ENCODE data around the gene INTS1. TPM values are rescaled to one million over a fixed set of nuclear protein-coding genes. Genes with fewer than 3 reads are reported as not detected.

INTS1 gene
- total RNA-seq, 2 experiments from 2014 or later, result 91.0 to 91.5 TPM

DNA sequence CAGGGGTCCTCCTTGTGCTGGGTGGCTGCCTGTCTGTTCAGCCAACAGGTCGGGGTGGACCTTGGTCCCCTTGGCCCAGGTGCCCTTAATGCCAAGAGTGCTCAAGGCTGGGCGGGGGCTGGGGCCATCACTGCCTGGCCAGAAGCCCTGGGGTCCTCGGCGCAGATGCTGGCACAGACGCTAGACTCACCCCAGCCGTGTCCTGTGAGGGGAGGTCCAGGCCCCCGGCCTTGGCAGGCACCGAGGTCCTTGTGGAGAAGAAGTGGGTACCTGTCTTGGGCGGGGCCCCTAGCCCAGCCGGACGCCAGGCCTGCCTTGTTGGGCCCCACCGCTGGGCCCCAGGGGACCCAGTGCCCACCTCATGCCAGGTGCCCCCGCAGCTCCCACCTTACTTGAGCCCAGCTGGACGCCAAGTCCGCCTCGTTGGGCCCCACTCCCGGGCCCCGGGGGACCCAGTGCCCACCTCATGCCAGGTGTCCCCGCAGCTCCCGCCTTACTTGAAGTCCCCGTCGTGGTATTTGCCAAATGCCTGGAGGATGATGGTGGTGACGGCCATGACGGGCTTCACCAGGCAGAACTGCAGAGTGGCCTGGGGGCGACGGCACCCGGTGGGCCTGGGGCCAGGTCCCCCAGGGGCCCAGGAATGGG, 45.3 kb upstream of the INTS1 start:
- no peaks in the 10 kb centered on the region for H3K36me3 ChIP-seq (ENCODE audit: insufficient read depth, low read length)
- Mint-ChIP-seq H3K9me3 (no peaks in the 10 kb centered on the region), H3K27ac (peak overlapping the region; percentile 51), H3K36me3 (ENCODE audit: low read depth) (no peaks in the 10 kb centered on the region), H3K4me1 (ENCODE audit: low read depth) (no peaks in the 10 kb centered on the region), H3K27me3 (no peaks in the 10 kb centered on the region), H3K4me3 (no peak overlapping the region)
- ATAC-seq (ENCODE audit: poor library complexity), result no peak
- H3K27me3 ChIP-seq (ENCODE audit: control insufficient read depth in 1 of 2, insufficient read depth in 2 of 2, low read length in 2 of 2), result no peaks in the 10 kb centered on the region
- H3K4me3 ChIP-seq (ENCODE audit: low read length), result no peak overlapping the region
- CTCF ChIA-PET, result no interaction called here
- no peak for DNase-seq
- intact Hi-C loops (cut with DNase I, micrococcal nuclease), result loop anchor here in 1 of 2 experiments (5.0 kb wide), 1 partner anchor 42 kb away; no protein-coding TSS in a partner anchor
- POLR2A ChIA-PET, result no interaction called here
- TF ChIP-seq, protein P1, sequence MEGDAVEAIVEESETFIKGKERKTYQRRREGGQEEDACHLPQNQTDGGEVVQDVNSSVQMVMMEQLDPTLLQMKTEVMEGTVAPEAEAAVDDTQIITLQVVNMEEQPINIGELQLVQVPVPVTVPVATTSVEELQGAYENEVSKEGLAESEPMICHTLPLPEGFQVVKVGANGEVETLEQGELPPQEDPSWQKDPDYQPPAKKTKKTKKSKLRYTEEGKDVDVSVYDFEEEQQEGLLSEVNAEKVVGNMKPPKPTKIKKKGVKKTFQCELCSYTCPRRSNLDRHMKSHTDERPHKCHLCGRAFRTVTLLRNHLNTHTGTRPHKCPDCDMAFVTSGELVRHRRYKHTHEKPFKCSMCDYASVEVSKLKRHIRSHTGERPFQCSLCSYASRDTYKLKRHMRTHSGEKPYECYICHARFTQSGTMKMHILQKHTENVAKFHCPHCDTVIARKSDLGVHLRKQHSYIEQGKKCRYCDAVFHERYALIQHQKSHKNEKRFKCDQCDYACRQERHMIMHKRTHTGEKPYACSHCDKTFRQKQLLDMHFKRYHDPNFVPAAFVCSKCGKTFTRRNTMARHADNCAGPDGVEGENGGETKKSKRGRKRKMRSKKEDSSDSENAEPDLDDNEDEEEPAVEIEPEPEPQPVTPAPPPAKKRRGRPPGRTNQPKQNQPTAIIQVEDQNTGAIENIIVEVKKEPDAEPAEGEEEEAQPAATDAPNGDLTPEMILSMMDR (IDR thresholded peaks at IDR 0.05), result no peak
- no peaks in the 10 kb centered on the region for H3K4me1 ChIP-seq (ENCODE audit: insufficient read depth, low read length)
- H3K27ac ChIP-seq (ENCODE audit: low read depth in 1 of 2, low read length in 2 of 2), result no peak overlapping the region
- H3K9me3 ChIP-seq (ENCODE audit: control insufficient read depth in 1 of 2, insufficient read depth in 1 of 2, low read length in 2 of 2), result no peaks in the 10 kb centered on the region

DNA sequence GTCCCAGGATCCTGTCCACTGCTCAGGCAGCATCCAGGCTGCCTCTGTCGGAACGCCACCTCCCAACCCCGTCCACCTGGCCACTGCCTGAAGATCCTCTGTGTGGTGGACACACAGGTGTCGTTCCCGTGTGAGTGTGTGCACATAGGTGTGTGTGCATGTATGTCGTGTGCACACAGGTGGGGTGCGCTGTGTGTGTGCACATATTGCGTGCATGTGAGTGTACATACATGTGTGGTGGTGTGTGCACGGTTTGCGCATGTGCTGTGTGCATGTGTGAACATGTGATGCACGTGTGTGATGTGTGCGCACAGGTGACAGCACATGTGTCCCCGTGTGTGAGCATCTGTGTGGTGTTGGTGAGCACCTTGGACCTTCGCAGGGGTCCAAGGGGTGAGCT, 44.8 kb upstream of the INTS1 start:
- POLR2A ChIA-PET, result no interaction called here

DNA sequence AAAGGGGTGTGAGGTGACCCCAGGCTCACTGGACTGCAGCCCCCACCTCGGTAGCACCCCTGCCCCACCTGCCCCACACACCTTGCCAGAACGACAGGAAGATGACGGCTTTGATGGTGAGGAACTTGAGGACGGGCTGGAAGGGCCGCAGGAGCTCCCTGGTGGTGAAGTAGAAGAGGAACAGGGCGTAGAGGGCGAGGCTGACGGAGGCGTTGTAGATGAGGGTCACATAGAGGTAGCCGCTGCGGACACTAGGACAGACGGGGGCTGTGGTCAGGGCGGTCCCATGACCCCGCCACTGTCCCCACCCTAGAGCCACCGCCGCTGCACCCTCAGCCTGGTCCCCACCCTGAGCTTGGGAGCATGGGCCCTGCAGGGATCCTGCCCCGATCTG, 44.2 kb upstream of the INTS1 start:
- CTCF ChIA-PET, result interaction anchor here (0.7 to 1.2 kb wide), 2 partner anchors 40 to 44 kb away, joined by 3 read pairs; partner anchors contain the start of gene INTS1

More for the DNA sequence above, 44.8 kb upstream of the INTS1 start:
- ATAC-seq (ENCODE audit: poor library complexity) (no peak), DNase-seq (no peak)
- Mint-ChIP-seq H3K36me3 (ENCODE audit: low read depth) (no peaks in the 10 kb centered on the region), H3K4me1 (ENCODE audit: low read depth) (no peaks in the 10 kb centered on the region), H3K9me3 (no peaks in the 10 kb centered on the region), H3K27me3 (no peaks in the 10 kb centered on the region), H3K4me3 (no peak overlapping the region), H3K27ac (peak overlapping the region; percentile 51)
- no peaks in the 10 kb centered on the region for H3K36me3 ChIP-seq (ENCODE audit: insufficient read depth, low read length)
- H3K4me1 ChIP-seq (ENCODE audit: insufficient read depth, low read length), result no peaks in the 10 kb centered on the region
- no peaks in the 10 kb centered on the region for H3K9me3 ChIP-seq (ENCODE audit: control insufficient read depth in 1 of 2, insufficient read depth in 1 of 2, low read length in 2 of 2)
- H3K4me3 ChIP-seq (ENCODE audit: low read length), result no peak overlapping the region
- H3K27ac ChIP-seq (ENCODE audit: low read depth in 1 of 2, low read length in 2 of 2), result no peak overlapping the region
- CTCF ChIA-PET, result interaction anchor here (0.7 to 1.2 kb wide), 2 partner anchors 41 to 44 kb away, joined by 3 read pairs; partner anchors contain the start of gene INTS1
- intact Hi-C loops (cut with DNase I, micrococcal nuclease), result loop anchor here in 1 of 2 experiments (5.0 kb wide), 1 partner anchor 42 kb away; no protein-coding TSS in a partner anchor
- TF ChIP-seq, protein P1 (IDR thresholded peaks at IDR 0.05), result no peak
- H3K27me3 ChIP-seq (ENCODE audit: control insufficient read depth in 1 of 2, insufficient read depth in 2 of 2, low read length in 2 of 2), result no peaks in the 10 kb centered on the region

More for the DNA sequence above, 44.2 kb upstream of the INTS1 start:
- TF ChIP-seq, protein P1 (IDR thresholded peaks at IDR 0.05), result no peak
- peak; percentile 37 for ATAC-seq (ENCODE audit: poor library complexity)
- no peaks in the 10 kb centered on the region for H3K36me3 Mint-ChIP-seq (ENCODE audit: low read depth)
- H3K4me1 ChIP-seq (ENCODE audit: insufficient read depth, low read length), result no peaks in the 10 kb centered on the region
- H3K9me3 ChIP-seq (ENCODE audit: control insufficient read depth in 1 of 2, insufficient read depth in 1 of 2, low read length in 2 of 2), result no peaks in the 10 kb centered on the region
- H3K9me3 Mint-ChIP-seq, result no peaks in the 10 kb centered on the region
- H3K4me3 ChIP-seq (ENCODE audit: low read length), result no peak overlapping the region
- H3K4me3 Mint-ChIP-seq, result peak overlapping the region; percentile 4
- no peaks in the 10 kb centered on the region for H3K4me1 Mint-ChIP-seq (ENCODE audit: low read depth)
- no peaks in the 10 kb centered on the region for H3K36me3 ChIP-seq (ENCODE audit: insufficient read depth, low read length)
- no peak overlapping the region for H3K27ac ChIP-seq (ENCODE audit: low read depth in 1 of 2, low read length in 2 of 2)
- intact Hi-C loops (cut with DNase I, micrococcal nuclease), result loop anchor here in 1 of 2 experiments (5.0 kb wide), 1 partner anchor 41 kb away; no protein-coding TSS in a partner anchor
- DNase-seq, result peak in 2 of 14 experiments; percentile 31 to 47
- POLR2A ChIA-PET, result no interaction called here
- no peaks in the 10 kb centered on the region for H3K27me3 Mint-ChIP-seq
- H3K27me3 ChIP-seq (ENCODE audit: control insufficient read depth in 1 of 2, insufficient read depth in 2 of 2, low read length in 2 of 2), result no peaks in the 10 kb centered on the region
- H3K27ac Mint-ChIP-seq, result no peak overlapping the region
